Measurements from ENCODE around the gene ZNF480.
"Not testable (repeated sequence)": the region's sequence is repeated elsewhere in the genome, so short reads cannot be mapped to it uniquely, and the experiment has no call there.

The ZNF480 gene

DNA sequence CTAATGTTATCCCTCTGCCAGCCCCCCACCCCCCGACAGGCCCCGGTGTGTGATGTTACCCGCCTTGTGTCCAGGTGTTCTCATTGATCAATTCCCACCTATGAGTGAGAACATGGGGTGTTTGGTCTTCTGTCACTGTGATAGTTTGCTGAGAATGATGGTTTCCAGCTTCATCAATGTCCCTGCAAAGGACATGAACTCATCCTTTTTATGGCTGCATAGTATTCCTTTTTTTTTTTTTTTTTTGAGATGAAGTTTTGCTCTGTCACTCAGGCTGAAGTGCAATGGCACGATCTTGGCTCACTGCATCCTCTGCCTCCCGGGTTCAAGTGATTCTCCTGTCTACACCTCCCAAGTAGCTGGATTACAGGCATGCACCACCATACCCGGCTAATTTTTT is 4.0 kb upstream of the ZNF480 start:
- H4K91ac ChIP-seq (ENCODE audit: low read depth, low read length, poor library complexity); H2BK15ac ChIP-seq (ENCODE audit: low read length); DNase-seq (ENCODE audit: low spot score); H3K27me3 ChIP-seq (ENCODE audit: control insufficient read depth in 3 of 3, insufficient read depth in 3 of 3, low read depth in 1 of 3, low read length in 3 of 3); H3K14ac ChIP-seq (ENCODE audit: low read length); H3K4me1 ChIP-seq (ENCODE audit: control insufficient read depth in 2 of 2, insufficient read depth in 1 of 2, low read depth in 1 of 2, low read length in 2 of 2); H3K18ac ChIP-seq (ENCODE audit: low read length); H3K4ac ChIP-seq (ENCODE audit: low read length); H3K23ac ChIP-seq (ENCODE audit: low read depth, low read length, poor library complexity); H2AFZ ChIP-seq (ENCODE audit: low read length); H3K4me2 ChIP-seq (ENCODE audit: insufficient read depth, low read length, poor library complexity, severe bottlenecking); H2BK120ac ChIP-seq (ENCODE audit: low read depth, low read length); H3K27ac ChIP-seq (replicated peaks; ENCODE audit: low read length); H4K8ac ChIP-seq (ENCODE audit: low read depth, low read length); H3K79me1 ChIP-seq (ENCODE audit: low read depth, low read length); H2BK12ac ChIP-seq (ENCODE audit: low read length); H2AK5ac ChIP-seq (ENCODE audit: low read depth, low read length); H3K4me3 ChIP-seq (ENCODE audit: low read length in 2 of 2); H2BK5ac ChIP-seq (ENCODE audit: low read length); H3K9ac ChIP-seq (ENCODE audit: low read depth, low read length, poor library complexity): not testable (repeated sequence)
- H3K9me3 ChIP-seq (replicated peaks in 1 of 2; ENCODE audit: control insufficient read depth in 2 of 2, insufficient read depth in 1 of 2, low read depth in 1 of 2, low read length in 2 of 2), result peaks cover 0 to 40% of the 10 kb centered on the region in 2 donors
- no CpG with 5 or more reads among the region's 6 CpGs for WGBS, 2 donors (ENCODE audit: extremely low coverage in 2 of 2, insufficient read length in 2 of 2, insufficient replicate concordance in 1 of 2)
- peaks cover 18 to 58% of the 10 kb centered on the region in 2 donors for H3K36me3 ChIP-seq (replicated peaks in 1 of 2; ENCODE audit: control insufficient read depth in 2 of 2, insufficient read depth in 2 of 2, low read length in 2 of 2)

DNA sequence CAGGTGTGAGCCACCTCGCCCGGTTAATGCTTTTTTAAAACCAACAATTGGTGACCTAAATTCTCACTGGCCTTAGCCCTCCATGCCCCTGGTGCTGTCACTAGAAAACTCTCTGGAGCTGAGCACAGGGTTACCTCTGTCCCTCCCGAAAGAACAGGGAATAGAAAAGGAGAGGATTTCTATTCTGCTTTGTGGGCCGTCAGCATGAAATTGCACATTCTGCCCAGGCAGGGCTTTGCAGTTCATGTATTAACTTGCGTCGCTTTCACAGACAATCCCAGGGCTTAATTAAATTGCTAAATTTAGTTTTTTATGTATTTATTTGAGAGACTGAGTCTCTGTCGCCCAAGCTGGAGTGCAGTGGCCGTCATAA is 583 bp upstream of the ZNF480 start:
- Histone ChIP-seq H3K18ac (ENCODE audit: low read length) (no peak overlapping the region), H4K8ac (ENCODE audit: low read depth, low read length) (no peak overlapping the region), H3K9ac (ENCODE audit: low read depth, low read length, poor library complexity) (no peak overlapping the region), H3K9me3 (replicated peaks in 1 of 2; ENCODE audit: control insufficient read depth in 2 of 2, insufficient read depth in 1 of 2, low read depth in 1 of 2, low read length in 2 of 2) (peaks cover 3 to 37% of the 10 kb centered on the region in 2 donors), H4K91ac (ENCODE audit: low read depth, low read length, poor library complexity) (no peak overlapping the region), H3K4me1 (ENCODE audit: control insufficient read depth in 2 of 2, insufficient read depth in 1 of 2, low read depth in 1 of 2, low read length in 2 of 2) (peaks cover 0 to 6% of the 10 kb centered on the region in 2 donors), H2BK12ac (ENCODE audit: low read length) (no peak overlapping the region), H3K27me3 (ENCODE audit: control insufficient read depth in 3 of 3, insufficient read depth in 3 of 3, low read depth in 1 of 3, low read length in 3 of 3) (no peaks in the 10 kb centered on the region), H3K4me2 (ENCODE audit: insufficient read depth, low read length, poor library complexity, severe bottlenecking) (peak overlapping the region; percentile 54), H3K23ac (ENCODE audit: low read depth, low read length, poor library complexity) (no peak overlapping the region), H2BK120ac (ENCODE audit: low read depth, low read length) (no peak overlapping the region), H3K79me1 (ENCODE audit: low read depth, low read length) (peaks cover 5% of the 10 kb centered on the region), H2AFZ (ENCODE audit: low read length) (peak overlapping the region; percentile 87), H2BK15ac (ENCODE audit: low read length) (no peak overlapping the region), H3K4ac (ENCODE audit: low read length) (no peak overlapping the region), H3K4me3 (ENCODE audit: low read length in 2 of 2) (peak overlapping the region; percentile 80 to 97), H3K36me3 (replicated peaks in 1 of 2; ENCODE audit: control insufficient read depth in 2 of 2, insufficient read depth in 2 of 2, low read length in 2 of 2) (peaks cover 19 to 55% of the 10 kb centered on the region in 2 donors), H3K14ac (ENCODE audit: low read length) (no peak overlapping the region), H2BK5ac (ENCODE audit: low read length) (no peak overlapping the region), H3K27ac (replicated peaks; ENCODE audit: low read length) (no peak overlapping the region), H2AK5ac (ENCODE audit: low read depth, low read length) (no peak overlapping the region)
- WGBS, 2 donors (ENCODE audit: extremely low coverage in 2 of 2, insufficient read length in 2 of 2, insufficient replicate concordance in 1 of 2), result no CpG with 5 or more reads among the region's 8 CpGs
- DNase-seq (ENCODE audit: low spot score), result no peak

DNA sequence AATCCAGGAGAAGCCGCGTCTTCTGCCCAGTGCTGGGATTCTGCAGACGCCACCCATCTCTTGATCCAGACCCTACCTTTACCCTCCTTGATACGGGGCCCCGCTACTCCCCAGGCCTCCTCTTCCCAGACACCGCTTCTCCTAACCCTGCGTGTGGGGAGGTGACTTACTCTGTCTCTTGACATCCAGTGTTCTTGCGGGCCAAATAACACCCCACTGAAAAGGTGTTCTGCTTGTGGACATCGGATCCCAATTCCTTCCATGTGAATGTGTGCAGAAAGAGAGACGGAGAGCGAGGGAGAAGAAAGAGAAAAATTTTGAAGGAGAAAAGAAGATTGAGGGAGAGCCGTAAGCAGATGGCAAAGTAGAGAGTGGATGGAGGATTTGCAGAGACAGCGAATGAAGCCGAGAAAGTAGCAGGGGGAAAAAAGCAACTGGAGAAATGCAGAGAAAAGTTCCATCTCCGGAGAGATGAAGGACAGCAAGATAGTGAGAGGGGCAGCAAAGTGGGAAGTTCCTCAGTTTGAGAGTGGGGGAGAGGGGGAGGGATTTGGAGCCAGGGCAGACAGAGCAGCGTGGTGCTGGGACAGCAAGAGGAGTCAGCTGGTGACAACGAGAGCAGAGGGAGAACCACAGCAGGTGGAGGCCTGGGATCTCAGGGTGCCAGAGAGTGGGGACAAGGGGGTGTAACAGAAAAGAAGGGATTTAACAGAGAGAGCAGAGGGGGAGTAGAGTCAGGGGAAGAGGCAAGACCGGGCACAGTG is 814 bp downstream of the ZNF480 start:
- no peaks in the 10 kb centered on the region for H3K27me3 ChIP-seq (ENCODE audit: control insufficient read depth in 3 of 3, insufficient read depth in 3 of 3, low read depth in 1 of 3, low read length in 3 of 3)
- H3K4me2 ChIP-seq (ENCODE audit: insufficient read depth, low read length, poor library complexity, severe bottlenecking), result peak overlapping the region; percentile 69
- H3K9ac ChIP-seq (ENCODE audit: low read depth, low read length, poor library complexity), result peak overlapping the region; percentile 89
- peak overlapping the region; percentile 24 for H2AK5ac ChIP-seq (ENCODE audit: low read depth, low read length)
- H2AFZ ChIP-seq (ENCODE audit: low read length), result peak overlapping the region; percentile 95
- H2BK12ac ChIP-seq (ENCODE audit: low read length), result peak overlapping the region; percentile 18
- peak overlapping the region; percentile 97 to 100 for H3K4me3 ChIP-seq (ENCODE audit: low read length in 2 of 2)
- peak overlapping the region; percentile 10 for H3K27ac ChIP-seq (replicated peaks; ENCODE audit: low read length)
- H3K14ac ChIP-seq (ENCODE audit: low read length), result peak overlapping the region; percentile 89
- H3K4ac ChIP-seq (ENCODE audit: low read length), result peak overlapping the region; percentile 53
- H3K4me1 ChIP-seq (ENCODE audit: control insufficient read depth in 2 of 2, insufficient read depth in 1 of 2, low read depth in 1 of 2, low read length in 2 of 2), result peaks cover 0 to 6% of the 10 kb centered on the region in 2 donors
- H3K23ac ChIP-seq (ENCODE audit: low read depth, low read length, poor library complexity), result peak overlapping the region; percentile 34
- H2BK15ac ChIP-seq (ENCODE audit: low read length), result no peak overlapping the region
- peaks cover 24 to 55% of the 10 kb centered on the region in 2 donors for H3K36me3 ChIP-seq (replicated peaks in 1 of 2; ENCODE audit: control insufficient read depth in 2 of 2, insufficient read depth in 2 of 2, low read length in 2 of 2)
- DNase-seq (ENCODE audit: low spot score), result peak; percentile 1
- H4K91ac ChIP-seq (ENCODE audit: low read depth, low read length, poor library complexity), result no peak overlapping the region
- no peak overlapping the region for H4K8ac ChIP-seq (ENCODE audit: low read depth, low read length)
- peaks cover 5% of the 10 kb centered on the region for H3K79me1 ChIP-seq (ENCODE audit: low read depth, low read length)
- WGBS, 2 donors (ENCODE audit: extremely low coverage in 2 of 2, insufficient read length in 2 of 2, insufficient replicate concordance in 1 of 2), result no CpG with 5 or more reads among the region's 18 CpGs
- peak overlapping the region; percentile 66 for H3K18ac ChIP-seq (ENCODE audit: low read length)
- no peak overlapping the region for H2BK120ac ChIP-seq (ENCODE audit: low read depth, low read length)
- H3K9me3 ChIP-seq (replicated peaks in 1 of 2; ENCODE audit: control insufficient read depth in 2 of 2, insufficient read depth in 1 of 2, low read depth in 1 of 2, low read length in 2 of 2), result peaks cover 7 to 44% of the 10 kb centered on the region in 2 donors
- H2BK5ac ChIP-seq (ENCODE audit: low read length), result peak overlapping the region; percentile 16

DNA sequence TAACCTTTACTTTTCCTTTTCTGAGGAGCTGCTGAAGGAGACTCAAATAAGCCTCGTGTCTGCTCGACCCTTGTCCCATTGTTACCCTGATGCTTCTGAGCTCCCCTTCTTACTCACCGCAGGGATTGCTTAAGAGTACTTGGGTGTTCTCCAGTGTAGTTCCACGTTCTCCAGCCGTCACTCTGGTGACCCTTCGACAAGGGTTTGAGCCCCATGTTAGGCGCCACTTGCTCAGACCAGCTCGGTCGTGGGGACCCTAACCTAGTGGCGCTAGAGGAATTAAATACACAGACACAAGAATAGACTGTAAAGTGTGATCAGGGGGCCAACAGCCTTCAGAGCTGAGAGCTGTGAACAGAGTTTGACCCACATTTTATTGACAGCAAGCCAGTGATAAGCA is 10.3 kb downstream of the ZNF480 start:
- H3K4me2 ChIP-seq (ENCODE audit: insufficient read depth, low read length, poor library complexity, severe bottlenecking), result no peak overlapping the region
- H3K9me3 ChIP-seq (replicated peaks in 1 of 2; ENCODE audit: control insufficient read depth in 2 of 2, insufficient read depth in 1 of 2, low read depth in 1 of 2, low read length in 2 of 2), result peaks cover 38 to 93% of the 10 kb centered on the region in 2 donors
- no peak overlapping the region for H4K8ac ChIP-seq (ENCODE audit: low read depth, low read length)
- no peak overlapping the region for H2BK120ac ChIP-seq (ENCODE audit: low read depth, low read length)
- no peak overlapping the region for H3K18ac ChIP-seq (ENCODE audit: low read length)
- H3K27ac ChIP-seq (replicated peaks; ENCODE audit: low read length), result no peak overlapping the region
- no peak overlapping the region for H3K14ac ChIP-seq (ENCODE audit: low read length)
- H2AFZ ChIP-seq (ENCODE audit: low read length), result no peak overlapping the region
- no peaks in the 10 kb centered on the region for H3K27me3 ChIP-seq (ENCODE audit: control insufficient read depth in 3 of 3, insufficient read depth in 3 of 3, low read depth in 1 of 3, low read length in 3 of 3)
- no peaks in the 10 kb centered on the region for H3K4me1 ChIP-seq (ENCODE audit: control insufficient read depth in 2 of 2, insufficient read depth in 1 of 2, low read depth in 1 of 2, low read length in 2 of 2)
- H3K79me1 ChIP-seq (ENCODE audit: low read depth, low read length), result no peaks in the 10 kb centered on the region
- H2BK15ac ChIP-seq (ENCODE audit: low read length), result no peak overlapping the region
- peaks cover 32 to 96% of the 10 kb centered on the region in 2 donors for H3K36me3 ChIP-seq (replicated peaks in 1 of 2; ENCODE audit: control insufficient read depth in 2 of 2, insufficient read depth in 2 of 2, low read length in 2 of 2)
- H2BK12ac ChIP-seq (ENCODE audit: low read length), result no peak overlapping the region
- H2BK5ac ChIP-seq (ENCODE audit: low read length), result no peak overlapping the region
- H3K4ac ChIP-seq (ENCODE audit: low read length), result no peak overlapping the region
- no peak overlapping the region for H4K91ac ChIP-seq (ENCODE audit: low read depth, low read length, poor library complexity)
- H3K9ac ChIP-seq (ENCODE audit: low read depth, low read length, poor library complexity), result no peak overlapping the region
- H3K4me3 ChIP-seq (ENCODE audit: low read length in 2 of 2), result peak overlapping the region in 1 of 2 donors; percentile 38
- H2AK5ac ChIP-seq (ENCODE audit: low read depth, low read length), result no peak overlapping the region
- DNase-seq (ENCODE audit: low spot score), result peak; percentile 20
- WGBS, 2 donors (ENCODE audit: extremely low coverage in 2 of 2, insufficient read length in 2 of 2, insufficient replicate concordance in 1 of 2), result no CpG with 5 or more reads among the region's 10 CpGs
- no peak overlapping the region for H3K23ac ChIP-seq (ENCODE audit: low read depth, low read length, poor library complexity)
